ENCODE results near the gene IL1RAPL1.

Gene IL1RAPL1

DNA sequence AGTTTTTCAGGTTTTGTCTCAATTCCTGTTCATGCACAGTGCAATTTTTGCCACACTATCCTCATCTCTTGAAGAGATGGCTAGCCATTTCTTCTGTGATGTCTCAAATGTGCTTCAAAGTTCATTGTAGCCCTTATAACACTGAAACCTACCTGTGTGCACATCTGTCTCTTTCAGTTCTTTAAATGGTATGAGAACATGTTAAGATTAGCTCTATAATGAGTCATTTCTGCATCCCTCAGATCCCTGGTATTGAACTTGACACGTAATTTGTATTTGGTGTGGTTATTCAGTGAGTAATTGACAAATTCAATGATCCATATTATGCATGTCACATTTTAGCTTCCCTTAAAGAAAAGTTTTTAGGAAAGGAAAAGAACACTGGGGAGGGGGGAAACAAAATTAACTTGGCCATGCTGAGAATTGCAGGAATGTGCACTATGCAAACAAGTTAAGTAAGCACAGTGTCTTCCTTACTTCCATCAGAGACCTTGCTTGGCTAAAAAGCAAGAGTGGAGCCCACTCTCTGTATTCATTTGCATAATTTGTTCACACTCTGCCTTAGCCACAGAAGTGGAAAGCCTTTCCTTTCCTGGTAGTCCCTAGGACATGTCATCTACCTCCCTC is 968.3 kb downstream of the IL1RAPL1 start:
- Histone ChIP-seq H3K36me3 (ENCODE audit: insufficient read depth, low read length) (no peaks in the 10 kb centered on the region), H3K27me3 (ENCODE audit: insufficient read depth, low read length, poor library complexity) (no peaks in the 10 kb centered on the region), H3K4me1 (ENCODE audit: insufficient read depth, low read length) (no peaks in the 10 kb centered on the region), H3K4me2 (ENCODE audit: insufficient read depth, low read length) (no peak overlapping the region), H3K9me3 (ENCODE audit: insufficient read depth, low read length, severe bottlenecking) (no peaks in the 10 kb centered on the region), H3K79me2 (ENCODE audit: insufficient read depth, low read length) (no peaks in the 10 kb centered on the region), H3K27ac (ENCODE audit: low read length) (no peak overlapping the region), H3K9ac (ENCODE audit: low read depth, low read length) (no peak overlapping the region), H2AFZ (ENCODE audit: low read depth, low read length) (no peak overlapping the region), H4K20me1 (ENCODE audit: insufficient read depth, low read length) (no peaks in the 10 kb centered on the region), H3K4me3 (ENCODE audit: low read depth in 1 of 2, low read length in 2 of 2) (no peak overlapping the region)
- ATAC-seq (ENCODE audit: insufficient read depth, low read depth) (no peak), DNase-seq (no peak)
- TF ChIP-seq CTCF (IDR thresholded peaks at IDR 0.05; ENCODE audit: borderline replicate concordance, extremely low read depth, low read length, poor library complexity, severe bottlenecking) (no peak), EZH2 (IDR thresholded peaks at IDR 0.05; ENCODE audit: borderline replicate concordance, low read depth, low read length, severe bottlenecking) (no peak)

DNA sequence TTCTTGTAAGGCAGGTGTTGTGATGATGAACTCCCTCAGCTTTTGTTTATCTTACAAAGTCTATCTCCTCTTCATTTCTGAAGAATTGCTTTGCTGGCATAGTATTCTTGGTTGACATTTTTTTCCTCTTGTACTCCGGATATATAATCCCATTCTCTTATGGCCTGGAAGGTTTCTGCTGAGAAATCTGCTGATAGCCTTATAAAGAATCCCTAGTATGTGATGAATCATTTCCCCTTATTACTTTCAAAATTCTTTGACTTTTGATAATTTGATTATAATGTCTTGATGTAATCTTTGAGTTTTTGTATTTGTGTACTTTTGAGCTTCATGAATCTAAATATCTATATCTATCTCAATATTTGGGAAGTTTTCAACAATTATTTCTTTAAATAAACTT is 972.8 kb downstream of the IL1RAPL1 start:
- no peak for ATAC-seq (ENCODE audit: insufficient read depth, low read depth)
- Histone ChIP-seq H3K4me1 (ENCODE audit: insufficient read depth, low read length) (no peaks in the 10 kb centered on the region), H2AFZ (ENCODE audit: low read depth, low read length) (no peak overlapping the region), H3K36me3 (ENCODE audit: insufficient read depth, low read length) (no peaks in the 10 kb centered on the region), H4K20me1 (ENCODE audit: insufficient read depth, low read length) (no peaks in the 10 kb centered on the region), H3K79me2 (ENCODE audit: insufficient read depth, low read length) (no peaks in the 10 kb centered on the region), H3K9me3 (ENCODE audit: insufficient read depth, low read length, severe bottlenecking) (no peaks in the 10 kb centered on the region), H3K9ac (ENCODE audit: low read depth, low read length) (no peak overlapping the region), H3K4me3 (ENCODE audit: low read depth in 1 of 2, low read length in 2 of 2) (no peak overlapping the region), H3K27me3 (ENCODE audit: insufficient read depth, low read length, poor library complexity) (no peaks in the 10 kb centered on the region), H3K4me2 (ENCODE audit: insufficient read depth, low read length) (no peak overlapping the region), H3K27ac (ENCODE audit: low read length) (no peak overlapping the region)
- TF ChIP-seq EZH2 (IDR thresholded peaks at IDR 0.05; ENCODE audit: borderline replicate concordance, low read depth, low read length, severe bottlenecking): no peak
- TF ChIP-seq CTCF (IDR thresholded peaks at IDR 0.05; ENCODE audit: borderline replicate concordance, extremely low read depth, low read length, poor library complexity, severe bottlenecking): no peak
- DNase-seq: no peak

DNA sequence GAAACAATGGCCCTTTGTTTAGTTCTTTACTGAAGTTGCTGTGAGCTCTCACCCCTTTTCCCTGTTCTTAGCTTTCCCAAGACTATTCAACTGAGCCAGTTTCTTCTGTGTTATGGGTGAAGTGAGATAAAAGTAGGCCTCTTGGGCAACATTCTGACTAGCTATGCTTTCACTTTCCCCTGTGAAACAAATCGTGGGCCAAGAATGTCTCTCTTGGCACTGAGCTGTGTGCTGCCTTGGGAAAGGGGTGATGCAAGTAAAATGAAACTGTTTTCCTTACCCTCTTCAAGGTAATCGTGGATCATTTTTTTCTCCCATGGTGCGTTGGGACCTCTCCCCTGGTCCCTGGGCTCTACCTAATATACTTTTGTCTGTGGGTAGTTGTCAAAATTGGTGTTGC is 974.2 kb downstream of the IL1RAPL1 start:
- Histone ChIP-seq H3K79me2 (ENCODE audit: insufficient read depth, low read length) (no peaks in the 10 kb centered on the region), H3K4me2 (ENCODE audit: insufficient read depth, low read length) (no peak overlapping the region), H3K27ac (ENCODE audit: low read length) (no peak overlapping the region), H3K9me3 (ENCODE audit: insufficient read depth, low read length, severe bottlenecking) (no peaks in the 10 kb centered on the region), H3K9ac (ENCODE audit: low read depth, low read length) (no peak overlapping the region), H3K36me3 (ENCODE audit: insufficient read depth, low read length) (no peaks in the 10 kb centered on the region), H3K4me1 (ENCODE audit: insufficient read depth, low read length) (no peaks in the 10 kb centered on the region), H4K20me1 (ENCODE audit: insufficient read depth, low read length) (no peaks in the 10 kb centered on the region), H2AFZ (ENCODE audit: low read depth, low read length) (no peak overlapping the region), H3K27me3 (ENCODE audit: insufficient read depth, low read length, poor library complexity) (no peaks in the 10 kb centered on the region), H3K4me3 (ENCODE audit: low read depth in 1 of 2, low read length in 2 of 2) (no peak overlapping the region)
- no peak for ATAC-seq (ENCODE audit: insufficient read depth, low read depth)
- no peak for DNase-seq
- TF ChIP-seq EZH2 (IDR thresholded peaks at IDR 0.05; ENCODE audit: borderline replicate concordance, low read depth, low read length, severe bottlenecking): no peak
- no peak for TF ChIP-seq CTCF (IDR thresholded peaks at IDR 0.05; ENCODE audit: borderline replicate concordance, extremely low read depth, low read length, poor library complexity, severe bottlenecking)

Measured in DND-41 (cell line).